Measurements from ENCODE around the gene FBLN5. TPM values are rescaled to one million over a fixed set of nuclear protein-coding genes. Genes with fewer than 3 reads are reported as not detected.

The FBLN5 gene
- total and polyA plus RNA-seq, 5 experiments from 2014 or later: 7.2 to 37.7 (median 21.2) TPM

GRCh38 chr14:91888641-91889476 lies 58.6 kb downstream of the FBLN5 start:
- H3K9me3 Mint-ChIP-seq: no peaks in the 10 kb centered on the region
- ATAC-seq: no peak
- DNase-seq: no peak
- peak overlapping the region; percentile 55 to 95 (median 92) for H3K27ac Mint-ChIP-seq
- H3K4me3 Mint-ChIP-seq: peak overlapping the region in 2 of 10 donors; percentile 39 to 49
- POLR2A ChIA-PET: interaction anchor here (0.6 to 15.0 kb wide), 7 partner anchors 8 to 64 kb away, joined by 3 to 317 read pairs (median 5); partner anchors contain the start of gene TC2N
- H3K27me3 Mint-ChIP-seq: no peaks in the 10 kb centered on the region
- peaks cover 34 to 73% (median 65%) of the 10 kb centered on the region in 4 donors for H3K4me1 Mint-ChIP-seq
- H3K36me3 Mint-ChIP-seq: no peaks in the 10 kb centered on the region

GRCh38 chr14:91886961-91887360 lies 60.5 kb downstream of the FBLN5 start:
- Mint-ChIP-seq H3K27me3 (no peaks in the 10 kb centered on the region), H3K27ac (peak overlapping the region in 6 of 10 donors; percentile 3 to 77 (median 47)), H3K9me3 (no peaks in the 10 kb centered on the region), H3K36me3 (no peaks in the 10 kb centered on the region), H3K4me1 (peaks cover 30 to 63% (median 51%) of the 10 kb centered on the region in 4 donors), H3K4me3 (no peak overlapping the region)
- DNase-seq: no peak
- POLR2A ChIA-PET: no interaction called here
- ATAC-seq: no peak

GRCh38 chr14:91885839-91886238 lies 61.7 kb downstream of the FBLN5 start:
- peaks cover 0 to 3% (median 0%) of the 10 kb centered on the region in 9 donors for H3K9me3 Mint-ChIP-seq
- H3K4me1 Mint-ChIP-seq: peaks cover 27 to 58% (median 47%) of the 10 kb centered on the region in 4 donors
- H3K36me3 Mint-ChIP-seq: no peaks in the 10 kb centered on the region
- DNase-seq (no peak), ATAC-seq (no peak)
- POLR2A ChIA-PET: interaction anchor here (4.7 kb wide), 1 partner anchor 12 kb away, joined by 59 read pairs; no protein-coding TSS in a partner anchor
- H3K27me3 Mint-ChIP-seq: no peaks in the 10 kb centered on the region
- no peak overlapping the region for H3K4me3 Mint-ChIP-seq
- peak overlapping the region in 9 of 10 donors; percentile 35 to 83 (median 61) for H3K27ac Mint-ChIP-seq

- Mint-ChIP-seq H3K36me3 (no peaks in the 10 kb centered on the region), H3K27ac (peak overlapping the region in 8 of 10 donors; percentile 13 to 86 (median 50)), H3K4me1 (peaks cover 24 to 58% (median 47%) of the 10 kb centered on the region in 4 donors), H3K4me3 (peak overlapping the region in 1 of 10 donors; percentile 14), H3K27me3 (no peaks in the 10 kb centered on the region), H3K9me3 (peaks cover 0 to 3% (median 0%) of the 10 kb centered on the region in 9 donors)
- DNase-seq (no peak), ATAC-seq (no peak)
- POLR2A ChIA-PET: interaction anchor here (0.6 to 4.7 kb wide), 2 partner anchors 12 to 49 kb away, joined by 3 to 59 read pairs; no protein-coding TSS in a partner anchor
Measured at GRCh38 chr14:91885113-91885712, 62.3 kb downstream of the FBLN5 start.

GRCh38 chr14:91884664-91885063 lies 62.8 kb downstream of the FBLN5 start:
- H3K9me3 Mint-ChIP-seq: peaks cover 0 to 3% (median 0%) of the 10 kb centered on the region in 9 donors
- H3K4me1 Mint-ChIP-seq: peaks cover 20 to 58% (median 46%) of the 10 kb centered on the region in 4 donors
- peak overlapping the region in 1 of 10 donors; percentile 14 for H3K4me3 Mint-ChIP-seq
- peak in 1 of 10 donors; percentile 22 for DNase-seq
- no peaks in the 10 kb centered on the region for H3K36me3 Mint-ChIP-seq
- no peaks in the 10 kb centered on the region for H3K27me3 Mint-ChIP-seq
- ATAC-seq: no peak
- POLR2A ChIA-PET: interaction anchor here (4.7 kb wide), 1 partner anchor 11 kb away, joined by 59 read pairs; no protein-coding TSS in a partner anchor
- H3K27ac Mint-ChIP-seq: peak overlapping the region in 8 of 10 donors; percentile 13 to 82 (median 50)

- Mint-ChIP-seq H3K4me3 (peak overlapping the region in 1 of 10 donors; percentile 45), H3K36me3 (no peaks in the 10 kb centered on the region), H3K27ac (peak overlapping the region in 5 of 10 donors; percentile 14 to 84 (median 57)), H3K27me3 (no peaks in the 10 kb centered on the region), H3K9me3 (peaks cover 0 to 3% (median 0%) of the 10 kb centered on the region in 9 donors), H3K4me1 (peaks cover 24 to 58% (median 45%) of the 10 kb centered on the region in 4 donors)
- POLR2A ChIA-PET: interaction anchor here (0.5 to 4.7 kb wide), 2 partner anchors 10 to 461 kb away, joined by 4 to 59 read pairs; no protein-coding TSS in a partner anchor
- ATAC-seq (no peak), DNase-seq (peak in 1 of 10 donors; percentile 13)
Measured at GRCh38 chr14:91883753-91884152, 63.7 kb downstream of the FBLN5 start.

GRCh38 chr14:91882776-91883175 lies 64.7 kb downstream of the FBLN5 start:
- Mint-ChIP-seq H3K27me3 (no peaks in the 10 kb centered on the region), H3K27ac (peak overlapping the region in 7 of 10 donors; percentile 52 to 80 (median 72)), H3K36me3 (no peaks in the 10 kb centered on the region), H3K4me3 (no peak overlapping the region), H3K4me1 (peaks cover 27 to 63% (median 50%) of the 10 kb centered on the region in 4 donors), H3K9me3 (peaks cover 0 to 3% (median 0%) of the 10 kb centered on the region in 9 donors)
- POLR2A ChIA-PET: interaction anchor here (0.5 to 4.7 kb wide), 7 partner anchors 9 to 87 kb away, joined by 3 to 59 read pairs (median 3); partner anchors contain the start of gene TC2N
- ATAC-seq: no peak
- peak in 1 of 10 donors; percentile 58 for DNase-seq

GRCh38 chr14:91882369-91882768 lies 65.1 kb downstream of the FBLN5 start:
- Mint-ChIP-seq H3K9me3 (peaks cover 0 to 3% (median 0%) of the 10 kb centered on the region in 9 donors), H3K36me3 (no peaks in the 10 kb centered on the region), H3K27ac (peak overlapping the region in 4 of 10 donors; percentile 52 to 80 (median 74)), H3K27me3 (no peaks in the 10 kb centered on the region), H3K4me1 (peaks cover 31 to 67% (median 54%) of the 10 kb centered on the region in 4 donors), H3K4me3 (no peak overlapping the region)
- ATAC-seq (no peak), DNase-seq (peak in 1 of 10 donors; percentile 60)
- POLR2A ChIA-PET: interaction anchor here (0.6 to 4.7 kb wide), 7 partner anchors 9 to 42 kb away, joined by 3 to 59 read pairs (median 3); partner anchors contain the start of gene TC2N

GRCh38 chr14:91879196-91879595 lies 68.3 kb downstream of the FBLN5 start:
- H3K36me3 Mint-ChIP-seq: no peaks in the 10 kb centered on the region
- ATAC-seq (no peak), DNase-seq (peak in 1 of 10 donors; percentile 42)
- POLR2A ChIA-PET: interaction anchor here (1.0 to 2.6 kb wide), 4 partner anchors 10 to 21 kb away, joined by 4 to 20 read pairs (median 12); partner anchors contain the start of gene TC2N
- peak overlapping the region; percentile 42 to 97 (median 87) for H3K27ac Mint-ChIP-seq
- H3K4me3 Mint-ChIP-seq: peak overlapping the region in 2 of 10 donors; percentile 14 to 30
- peaks cover 0 to 3% (median 0%) of the 10 kb centered on the region in 9 donors for H3K9me3 Mint-ChIP-seq
- no peaks in the 10 kb centered on the region for H3K27me3 Mint-ChIP-seq
- peaks cover 42 to 87% (median 74%) of the 10 kb centered on the region in 4 donors for H3K4me1 Mint-ChIP-seq

- H3K4me3 Mint-ChIP-seq: peak overlapping the region in 1 of 10 donors; percentile 15
- H3K36me3 Mint-ChIP-seq: no peaks in the 10 kb centered on the region
- peaks cover 0 to 3% (median 0%) of the 10 kb centered on the region in 9 donors for H3K9me3 Mint-ChIP-seq
- POLR2A ChIA-PET: interaction anchor here (2.6 to 12.3 kb wide), 2 partner anchors 11 to 17 kb away, joined by 14 to 317 read pairs; no protein-coding TSS in a partner anchor
- H3K4me1 Mint-ChIP-seq: peaks cover 49 to 92% (median 79%) of the 10 kb centered on the region in 4 donors
- ATAC-seq: no peak
- peak in 1 of 10 donors; percentile 65 for DNase-seq
- no peaks in the 10 kb centered on the region for H3K27me3 Mint-ChIP-seq
- peak overlapping the region in 8 of 10 donors; percentile 1 to 97 (median 88) for H3K27ac Mint-ChIP-seq
Measured at GRCh38 chr14:91878274-91878673, 69.2 kb downstream of the FBLN5 start.

GRCh38 chr14:91877376-91877915 lies 70.0 kb downstream of the FBLN5 start:
- Mint-ChIP-seq H3K36me3 (no peaks in the 10 kb centered on the region), H3K4me3 (peak overlapping the region in 1 of 10 donors; percentile 20), H3K4me1 (peaks cover 53 to 94% (median 85%) of the 10 kb centered on the region in 4 donors), H3K27ac (peak overlapping the region in 9 of 10 donors; percentile 45 to 97 (median 87)), H3K27me3 (no peaks in the 10 kb centered on the region), H3K9me3 (peaks cover 0 to 3% (median 0%) of the 10 kb centered on the region in 9 donors)
- POLR2A ChIA-PET: interaction anchor here (12.3 kb wide), 1 partner anchor 18 kb away, joined by 317 read pairs; no protein-coding TSS in a partner anchor
- ATAC-seq (no peak), DNase-seq (peak in 1 of 10 donors; percentile 18)

All from naive thymus-derived CD8-positive, alpha-beta T cell (primary cell).